ENCODE data around the gene KPTN.

Gene KPTN

GRCh38 chr19:47509170-47509847 is 25.3 kb upstream of the KPTN start:
- in situ Hi-C loops (cut with MboI; ENCODE audit: low sequenced_read_pairs), result no loop called here

DNA sequence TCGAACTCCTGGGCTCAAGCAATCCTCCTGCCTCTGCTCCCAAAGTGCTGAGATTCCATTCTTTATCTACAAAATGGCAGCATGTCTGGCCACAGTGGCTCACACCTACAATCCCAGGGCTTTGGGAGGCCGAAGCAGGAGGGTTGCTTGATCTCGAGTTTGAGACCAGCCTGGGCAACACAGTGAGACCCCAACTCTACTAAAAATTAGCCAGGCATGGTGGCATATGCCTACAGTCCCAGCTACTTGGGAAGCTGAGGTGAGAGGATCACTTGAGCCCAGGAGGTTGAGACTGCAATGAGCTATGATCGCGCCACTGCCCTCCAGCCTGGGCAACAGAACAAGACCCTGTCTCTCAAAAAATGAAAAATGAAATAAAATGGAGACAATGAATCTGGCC is 24.7 kb upstream of the KPTN start:
- in situ Hi-C loops (cut with MboI; ENCODE audit: low sequenced_read_pairs), result no loop called here

GRCh38 chr19:47507924-47508553 is 24.0 kb upstream of the KPTN start:
- in situ Hi-C loops (cut with MboI; ENCODE audit: low sequenced_read_pairs), result no loop called here

- in situ Hi-C loops (cut with MboI; ENCODE audit: low sequenced_read_pairs), result no loop called here
Measured at GRCh38 chr19:47507012-47507411, 23.0 kb upstream of the KPTN start.

DNA sequence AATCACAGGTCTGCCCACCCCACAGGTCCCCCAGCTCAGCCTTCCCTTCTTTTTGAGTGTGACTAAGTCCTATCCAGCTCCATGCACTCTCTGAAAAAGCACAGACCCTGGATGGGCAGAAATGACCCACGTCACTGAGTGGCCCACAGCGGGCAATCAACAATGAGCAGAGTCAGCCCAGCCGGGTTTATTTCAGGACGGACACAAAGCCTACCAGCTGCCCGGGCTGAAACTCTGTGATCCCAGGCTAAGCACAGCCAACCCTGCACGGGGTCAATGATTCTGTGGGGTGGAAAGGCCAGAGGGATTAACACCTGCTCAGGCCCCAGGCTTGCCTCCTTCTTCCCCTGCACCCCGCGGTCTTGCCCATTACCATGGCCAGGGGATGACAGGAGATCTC is 22.4 kb upstream of the KPTN start:
- in situ Hi-C loops (cut with MboI; ENCODE audit: low sequenced_read_pairs), result no loop called here

DNA sequence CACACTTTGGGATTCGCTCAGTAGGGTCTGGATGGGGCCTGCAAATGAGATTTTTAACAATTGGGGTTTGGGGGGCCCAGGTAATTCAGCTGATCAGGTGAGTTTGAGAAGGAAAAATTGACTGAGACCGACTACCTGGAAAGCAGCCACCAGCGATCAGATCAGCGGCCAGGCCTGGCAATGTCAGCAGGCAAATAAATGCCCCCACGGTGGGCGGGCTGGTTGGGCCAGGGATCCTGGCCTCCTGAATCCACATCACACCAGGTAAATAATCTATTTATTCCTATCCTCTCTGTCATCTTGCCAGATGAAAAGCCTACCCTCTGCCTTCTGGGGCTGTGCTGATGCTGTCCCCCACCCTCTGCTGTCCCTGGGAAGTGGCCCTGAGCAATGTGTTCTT is 21.5 kb upstream of the KPTN start:
- in situ Hi-C loops (cut with MboI; ENCODE audit: low sequenced_read_pairs), result no loop called here

DNA sequence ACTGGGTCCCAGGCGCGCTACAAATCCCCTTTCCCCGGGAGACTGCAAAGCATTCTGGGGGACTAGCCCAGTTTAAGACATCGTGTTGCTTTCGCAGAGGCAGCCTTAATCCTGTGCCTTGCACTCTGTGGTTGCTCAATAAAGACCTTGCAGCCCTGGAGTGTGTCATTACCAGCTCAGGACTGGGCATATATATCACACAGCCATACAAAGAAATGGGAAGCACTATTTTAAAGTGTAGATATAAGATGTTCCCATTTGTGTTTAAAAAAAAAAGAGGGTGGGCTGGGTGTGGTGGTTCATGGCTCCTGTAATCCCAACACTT is 19.8 kb upstream of the KPTN start:
- in situ Hi-C loops (cut with MboI; ENCODE audit: low sequenced_read_pairs), result no loop called here

GRCh38 chr19:47503130-47503825 is 19.3 kb upstream of the KPTN start:
- in situ Hi-C loops (cut with MboI; ENCODE audit: low sequenced_read_pairs), result no loop called here

DNA sequence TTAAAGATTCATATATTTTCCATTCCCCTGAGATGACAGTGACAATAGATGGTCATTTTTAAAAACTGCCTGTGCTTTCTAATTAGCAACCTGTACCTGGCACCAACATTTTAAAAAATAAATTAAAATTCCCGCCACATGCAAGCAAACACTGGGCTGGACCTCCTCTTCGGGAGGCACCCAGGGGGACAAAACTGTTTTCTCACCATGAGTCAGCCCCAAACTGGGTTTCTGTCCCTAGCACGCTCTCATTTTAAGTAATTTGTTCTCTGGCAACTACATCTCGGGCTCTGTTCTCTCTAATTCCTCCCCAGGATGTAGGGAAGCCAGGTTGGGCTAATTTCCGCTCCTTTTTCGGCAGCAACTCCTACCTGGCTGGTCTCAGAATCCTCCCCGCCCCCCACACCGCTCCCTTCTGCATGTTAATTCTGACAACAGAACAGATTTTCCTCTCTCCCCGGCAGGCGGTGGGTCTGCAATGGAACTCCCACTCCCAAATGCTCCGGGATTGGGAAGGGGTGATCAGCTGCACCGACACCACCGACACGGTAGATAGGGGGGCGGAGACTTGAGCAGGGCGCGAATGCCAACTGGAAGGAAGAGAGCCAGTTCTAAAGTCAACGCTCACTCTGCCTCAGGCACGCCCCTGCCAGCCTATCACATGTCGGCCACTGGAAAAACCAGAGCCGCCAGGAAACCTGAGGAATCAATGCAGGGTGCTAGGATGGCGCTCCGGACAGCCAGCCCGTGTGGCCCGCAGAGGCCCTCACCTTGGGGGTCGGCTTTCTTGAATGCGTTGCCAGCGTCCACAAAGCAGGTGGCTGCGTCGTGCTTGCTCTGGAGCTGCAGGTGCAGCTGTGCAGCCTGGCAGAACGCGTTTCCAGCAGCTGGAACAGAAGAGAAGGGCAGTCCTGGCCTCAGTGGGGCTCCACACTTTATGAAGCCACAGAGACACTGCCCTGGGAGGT is 16.1 kb upstream of the KPTN start:
- in situ Hi-C loops (cut with MboI; ENCODE audit: low sequenced_read_pairs), result no loop called here

DNA sequence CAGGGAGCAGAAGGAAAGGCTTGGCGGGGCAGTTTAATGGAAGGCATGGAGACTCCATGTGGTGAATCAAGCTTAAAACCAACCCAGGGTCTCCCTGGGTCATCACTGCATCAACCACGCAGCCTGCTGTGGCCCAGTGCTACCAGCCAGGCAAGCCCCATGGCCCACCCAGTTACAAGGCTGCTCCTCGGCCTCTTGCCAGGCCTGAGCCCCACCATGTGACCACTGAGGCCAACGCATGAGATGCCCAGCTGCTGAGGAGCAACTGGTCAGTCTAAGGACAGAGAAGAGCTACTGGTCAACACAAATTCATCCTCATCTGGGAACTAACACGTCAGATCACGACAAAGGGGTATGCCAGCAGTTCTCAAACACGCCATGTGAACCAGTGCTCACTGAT is 15.4 kb upstream of the KPTN start:
- in situ Hi-C loops (cut with MboI; ENCODE audit: low sequenced_read_pairs), result no loop called here

- in situ Hi-C loops (cut with MboI; ENCODE audit: low sequenced_read_pairs), result no loop called here
Measured at GRCh38 chr19:47498561-47498960, 14.5 kb upstream of the KPTN start.

GRCh38 chr19:47497821-47498520 is 14.0 kb upstream of the KPTN start:
- in situ Hi-C loops (cut with MboI; ENCODE audit: low sequenced_read_pairs), result no loop called here

DNA sequence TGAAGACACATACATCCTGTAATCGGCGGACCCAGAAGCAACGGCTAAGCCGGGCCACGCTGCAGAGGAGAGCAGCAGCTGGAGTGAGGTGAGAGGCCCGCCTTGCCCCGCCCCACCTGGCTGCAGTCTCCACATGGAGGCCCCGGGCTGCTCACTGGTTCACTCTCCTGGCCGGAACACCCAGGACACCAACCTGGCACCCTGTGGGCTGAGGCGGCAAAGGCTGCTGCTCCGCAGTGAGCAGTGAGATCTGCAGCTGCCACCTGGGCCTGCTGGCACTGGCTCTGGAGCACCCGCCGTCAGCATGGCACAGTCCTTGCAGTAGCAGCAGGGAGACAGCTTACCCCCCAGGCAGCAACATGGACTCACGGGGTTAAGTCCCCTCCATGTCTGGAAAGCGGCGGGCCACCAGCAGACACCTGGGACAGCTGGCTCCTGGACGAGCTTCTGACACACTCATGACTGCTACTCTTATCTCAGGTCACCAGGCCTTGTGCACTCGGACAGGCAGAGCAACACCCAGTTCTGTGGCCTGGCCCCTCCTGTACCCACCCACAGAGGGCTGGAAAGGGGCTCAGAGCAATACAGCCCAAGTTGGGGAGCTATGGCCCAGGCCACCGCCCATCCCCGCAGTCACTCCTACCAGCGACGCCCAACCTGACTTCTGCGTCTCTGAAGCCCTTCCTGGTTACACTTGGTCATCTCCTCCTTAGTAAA is 13.2 kb upstream of the KPTN start:
- in situ Hi-C loops (cut with MboI; ENCODE audit: low sequenced_read_pairs), result no loop called here

GRCh38 chr19:47495478-47496372 is 11.7 kb upstream of the KPTN start:
- in situ Hi-C loops (cut with MboI; ENCODE audit: low sequenced_read_pairs), result no loop called here

- in situ Hi-C loops (cut with MboI; ENCODE audit: low sequenced_read_pairs), result no loop called here
Measured at GRCh38 chr19:47494729-47495128, 10.7 kb upstream of the KPTN start.

DNA sequence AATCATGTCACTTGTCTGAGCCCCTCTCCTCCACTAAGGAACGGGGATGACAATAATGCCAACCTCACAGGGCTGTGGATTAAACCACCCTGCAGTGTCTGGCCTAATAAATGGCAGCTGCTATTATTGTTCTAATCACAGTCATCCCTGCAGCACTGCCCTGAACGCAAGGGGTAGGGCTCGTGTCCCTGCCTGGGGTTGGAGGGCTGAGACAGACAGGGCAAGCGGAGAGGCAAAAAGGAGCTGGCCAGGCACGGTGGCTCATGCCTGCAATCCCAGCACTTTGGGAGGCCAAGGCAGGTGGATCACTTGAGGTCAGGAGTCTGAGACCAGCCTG is 10.2 kb upstream of the KPTN start:
- in situ Hi-C loops (cut with MboI; ENCODE audit: low sequenced_read_pairs), result no loop called here

DNA sequence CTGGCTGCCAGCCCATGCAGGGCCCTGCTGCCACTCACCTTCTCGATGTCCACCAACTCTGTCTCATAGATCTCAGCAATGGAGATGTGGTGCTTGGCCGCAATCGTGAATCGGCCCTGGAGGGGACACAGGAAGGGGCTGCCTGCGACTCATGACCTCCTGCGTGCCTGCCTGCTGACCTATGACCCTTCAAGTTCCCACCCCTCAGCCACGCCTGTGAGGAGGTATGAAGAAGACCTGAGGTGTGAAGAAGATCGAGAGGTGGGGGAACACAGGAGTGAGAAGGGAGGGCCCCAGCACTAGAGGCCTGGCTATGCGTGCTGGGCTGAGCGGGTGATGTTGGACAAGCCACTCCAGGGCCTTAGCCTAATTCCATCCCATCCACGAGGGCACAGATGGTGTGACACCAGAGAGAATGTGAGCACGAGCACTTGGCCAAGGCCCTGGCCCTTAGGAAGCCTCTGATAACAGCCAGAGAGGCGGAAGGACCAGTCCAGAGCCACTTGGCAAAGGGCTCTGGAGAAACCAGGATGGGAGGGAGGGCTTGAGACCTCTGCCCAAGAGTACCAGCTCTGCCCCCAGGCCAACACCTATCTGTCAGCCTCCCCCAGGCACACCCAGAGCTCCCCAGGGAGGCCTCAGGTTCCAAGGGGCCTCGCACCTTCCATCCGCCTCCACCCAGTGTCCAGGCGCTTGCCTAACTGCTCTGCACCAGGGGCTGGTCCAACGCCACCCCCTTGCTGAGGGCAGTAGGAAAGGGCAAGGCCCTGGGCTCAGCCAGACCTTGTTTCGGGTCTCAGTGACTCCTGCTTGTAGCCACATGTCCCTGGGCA is 9.6 kb upstream of the KPTN start:
- in situ Hi-C loops (cut with MboI; ENCODE audit: low sequenced_read_pairs), result no loop called here

Measured in HL-60/S4 (cell line).